Heart left ventricle (tissue), 13 donors: Measurements from ENCODE around the gene NFATC1.

Experiments used
- POLR2A ChIP-seq, 2 donors: fragments of 450-650 bp; IDR thresholded peaks; one replicate each; pipeline ENCODE4 v1.6.1; 2017; ENCODE audit warnings: antibody characterized with exemption in 2 of 2, mild to moderate bottlenecking in 2 of 2, moderate library complexity in 2 of 2
- TF ChIP-seq, protein P1 (sequence below), 12 donors: fragments of 200-600 bp; sonication (generic) in 4 of 12; IDR thresholded peaks; one replicate each; pipeline versions ENCODE4 v1.5.0 to v1.8.0; 2018 to 2022; ENCODE audit warnings: antibody characterized with exemption in 12 of 12, mild to moderate bottlenecking in 5 of 12
- donor health status: ischemic (EF 13 %, LVEDD 7.1; RV severe dilation, severe dysfunction).
- donor health status: DM: no; HTN: yes; CAD: no.
- donor health status: DM: no; HTN: no; CAD: no.
- donor health status: ischemic (EF 25% LVEDD 6.9; RV normal size, moderate dysfunction).
- donor health status: ischemic (EF 25% LVEDD 5.7; RV mildly dilated, moderate dysfunction).
- donor health status: ischemic (EF 35%, LVEDD 5.7; RV mildly dilated, moderate dysfunction).
- donor health status: nonischemic (EF 11% LVEDD 7.7; RV severe dilation, severe dysfunction).
- donor health status: DM: yes; HTN: yes; CAD: no.
- donor health status: PGD.
- donor health status: ischemic (EF 29% LVEDD 5.4; RV normal size, mild dysfunction).
- donor health status: nonischemic (EF 23%, LVEDD 6.1; RV moderate dilation, normal function).

DNA sequence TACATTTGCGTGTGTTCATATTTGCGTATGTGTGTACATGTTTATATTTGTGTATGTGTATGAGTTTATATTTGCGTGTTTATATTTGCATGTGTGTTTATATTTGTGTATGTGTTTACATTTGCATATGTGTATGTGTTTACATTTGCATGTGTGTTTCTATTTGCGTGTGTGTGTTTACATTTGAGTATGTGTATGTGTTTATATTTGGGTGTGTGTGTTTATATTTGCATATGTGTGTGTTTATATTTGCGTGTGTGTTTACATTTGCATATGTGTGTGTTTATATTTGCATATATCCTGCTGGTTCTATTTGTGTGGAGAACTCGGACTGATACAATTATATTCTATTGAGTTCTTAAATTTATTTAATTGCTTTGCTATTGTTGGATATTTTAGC, 168.7 kb downstream of the NFATC1 start:
- TF ChIP-seq, protein P1, sequence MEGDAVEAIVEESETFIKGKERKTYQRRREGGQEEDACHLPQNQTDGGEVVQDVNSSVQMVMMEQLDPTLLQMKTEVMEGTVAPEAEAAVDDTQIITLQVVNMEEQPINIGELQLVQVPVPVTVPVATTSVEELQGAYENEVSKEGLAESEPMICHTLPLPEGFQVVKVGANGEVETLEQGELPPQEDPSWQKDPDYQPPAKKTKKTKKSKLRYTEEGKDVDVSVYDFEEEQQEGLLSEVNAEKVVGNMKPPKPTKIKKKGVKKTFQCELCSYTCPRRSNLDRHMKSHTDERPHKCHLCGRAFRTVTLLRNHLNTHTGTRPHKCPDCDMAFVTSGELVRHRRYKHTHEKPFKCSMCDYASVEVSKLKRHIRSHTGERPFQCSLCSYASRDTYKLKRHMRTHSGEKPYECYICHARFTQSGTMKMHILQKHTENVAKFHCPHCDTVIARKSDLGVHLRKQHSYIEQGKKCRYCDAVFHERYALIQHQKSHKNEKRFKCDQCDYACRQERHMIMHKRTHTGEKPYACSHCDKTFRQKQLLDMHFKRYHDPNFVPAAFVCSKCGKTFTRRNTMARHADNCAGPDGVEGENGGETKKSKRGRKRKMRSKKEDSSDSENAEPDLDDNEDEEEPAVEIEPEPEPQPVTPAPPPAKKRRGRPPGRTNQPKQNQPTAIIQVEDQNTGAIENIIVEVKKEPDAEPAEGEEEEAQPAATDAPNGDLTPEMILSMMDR (IDR thresholded peaks at IDR 0.05) = no peak
- TF ChIP-seq POLR2A (IDR thresholded peaks at IDR 0.05) = no peak
